Endothelial cell of umbilical vein (primary cell): ENCODE measurements around the gene KLC1. TPM values are rescaled to one million over a fixed set of nuclear protein-coding genes. Genes with fewer than 3 reads are reported as not detected.

Source experiments
- BruUV-seq: library from RNA; stranded (reverse); fragments of 400-500 nt; replicated peaks from 2 replicates; lab custom pipeline; 2021; lab: Mats Ljungman, UMichigan
- CTCF ChIA-PET: fragments of 300-600, 350-600 bp; sonication (Branson Sonifier 250); formaldehyde crosslinking; loops from one replicate; lab custom pipeline; 2021; ENCODE audit warnings: antibody characterized with exemption, inconsistent platforms; lab: Charles Lee
- POLR2A ChIA-PET: fragments of 300-600, 350-600 bp; sonication (Branson Sonifier 250); formaldehyde crosslinking; loops from one replicate; lab custom pipeline; 2021; ENCODE audit warnings: antibody characterized with exemption, inconsistent platforms; lab: Charles Lee
- DNase-seq: peaks from one replicate; pipeline ENCODE4 v3.0.0-alpha.2; 2011; ENCODE audit warnings: low read depth, low spot score
- FAIRE-seq: peaks from 2 replicates; lab custom pipeline; 2011; peaks lifted over from hg19 to GRCh38; lab: Jason Lieb, UNC
- H2AFZ ChIP-seq: 2 replicates; pipeline ENCODE4 v1.6.0; 2012; ENCODE audit warnings: low read depth, low read length, control low read depth, inconsistent platforms
- H3K27ac ChIP-seq: 2 replicates; pipeline ENCODE4 v1.5.1; 2011; ENCODE audit warnings: low read depth, mild to moderate bottlenecking, control low read depth, low read length, moderate library complexity; ENCODE audit not compliant: insufficient read depth
- H3K27me3 ChIP-seq, 2 experiments: 2 replicates each; pipeline versions ENCODE4 v1.6.0 to v1.6.1; 2011; ENCODE audit warnings: low read length in 2 of 2, mixed read lengths in 1 of 2; ENCODE audit not compliant: control insufficient read depth in 2 of 2, insufficient read depth in 2 of 2
- H3K36me3 ChIP-seq, 2 experiments: 2 replicates in 1 of 2; 3 replicates in 1 of 2; pipeline ENCODE4 v1.5.1; 2011; ENCODE audit warnings: low read length in 2 of 2, mild to moderate bottlenecking in 1 of 2, moderate library complexity in 1 of 2; ENCODE audit not compliant: control insufficient read depth in 2 of 2, insufficient read depth in 2 of 2; ENCODE audit errors: extremely low read depth in 1 of 2
- H3K4me1 ChIP-seq: 3 replicates; pipeline ENCODE4 v1.5.1; 2011; ENCODE audit warnings: mild to moderate bottlenecking, low read length; ENCODE audit not compliant: control insufficient read depth, insufficient read depth; ENCODE audit errors: extremely low read depth
- H3K4me2 ChIP-seq: 2 replicates; pipeline ENCODE4 v1.6.1; 2011; ENCODE audit warnings: low read length, control low read depth, mixed read lengths; ENCODE audit not compliant: insufficient read depth
- H3K4me3 ChIP-seq, 3 experiments: fragments of 200-600 bp in 1 of 3; sonication (generic), shearing (Covaris generic) in 1 of 3; replicated peaks in 1 of 3; 2 replicates each; pipeline ENCODE4 v1.5.1; 2011 to 2016; ENCODE audit warnings: control low read depth in 3 of 3, low read length in 3 of 3, mild to moderate bottlenecking in 2 of 3, inconsistent platforms in 1 of 3, low read depth in 1 of 3, moderate library complexity in 1 of 3; ENCODE audit not compliant: insufficient read depth in 1 of 3
- H3K79me2 ChIP-seq: 2 replicates; pipeline ENCODE4 v1.6.0; 2012; ENCODE audit warnings: low read length, inconsistent platforms; ENCODE audit not compliant: control insufficient read depth, insufficient read depth
- H3K9ac ChIP-seq: replicated peaks from 2 replicates; pipeline ENCODE3; 2011; ENCODE audit warnings: low read length, control low read depth; ENCODE audit not compliant: insufficient read depth; ENCODE audit errors: extremely low read depth
- H3K9me1 ChIP-seq: replicated peaks from 3 replicates; pipeline ENCODE4 v1.6.0; 2011; ENCODE audit warnings: mild to moderate bottlenecking, low read length; ENCODE audit not compliant: control insufficient read depth, insufficient read depth; ENCODE audit errors: extremely low read depth
- H3K9me3 ChIP-seq: replicated peaks from 2 replicates; pipeline ENCODE4 v1.5.1; 2012; ENCODE audit warnings: low read length, inconsistent platforms; ENCODE audit not compliant: control insufficient read depth, insufficient read depth
- H4K20me1 ChIP-seq: replicated peaks from 2 replicates; pipeline ENCODE3; 2011; ENCODE audit warnings: mild to moderate bottlenecking, low read length; ENCODE audit not compliant: control insufficient read depth, insufficient read depth; ENCODE audit errors: extremely low read depth
- EZH2 ChIP-seq: IDR thresholded peaks from 2 replicates; pipeline ENCODE4 v1.6.1; 2012; ENCODE audit warnings: borderline replicate concordance, low read depth, mild to moderate bottlenecking, moderate library complexity, low read length, inconsistent platforms; ENCODE audit not compliant: severe bottlenecking
- FOS ChIP-seq: IDR thresholded peaks from 2 replicates; pipeline ENCODE4 v1.6.1; 2011; ENCODE audit warnings: mild to moderate bottlenecking, low read length, moderate library complexity, borderline replicate concordance; ENCODE audit not compliant: insufficient read depth
- GATA2 ChIP-seq: IDR thresholded peaks from 2 replicates; pipeline ENCODE4 v1.7.0; 2011; ENCODE audit warnings: low read depth, mild to moderate bottlenecking, moderate library complexity, mixed read lengths, low read length; ENCODE audit not compliant: insufficient read length, insufficient read depth
- JUN ChIP-seq: IDR thresholded peaks from 2 replicates; pipeline ENCODE4 v1.6.1; 2011; ENCODE audit warnings: borderline replicate concordance, low read depth; ENCODE audit not compliant: insufficient read length, insufficient read depth
- MYC ChIP-seq: IDR thresholded peaks from one replicate; pipeline ENCODE4 v1.6.1; 2011; ENCODE audit warnings: mild to moderate bottlenecking, low read depth, low read length
- POLR2A ChIP-seq: IDR thresholded peaks from 2 replicates; pipeline ENCODE4 v1.6.1; 2012; ENCODE audit warnings: low read depth, mild to moderate bottlenecking, control low read depth, low read length
- POLR2AphosphoS5 ChIP-seq: IDR thresholded peaks from 2 replicates; pipeline ENCODE4 v1.6.1; 2012; ENCODE audit warnings: low read depth, mild to moderate bottlenecking, control low read depth, low read length, moderate library complexity; ENCODE audit not compliant: insufficient read depth
- dilution Hi-C: fragments of 300-500 bp; cut with MboI; formaldehyde crosslinking; loops from one replicate; pipeline ENCODE4 v1.15.0; 2019; ENCODE audit warnings: low sequenced_read_pairs; ENCODE audit not compliant: extremely low pct_ligation_motif_present
- intact Hi-C: fragments of 100-400 bp; cut with micrococcal nuclease; formaldehyde crosslinking; loops from one replicate; pipeline ENCODE4 v1.10.0; 2022
- polyA plus RNA-seq, 4 experiments: library from polyadenylated mRNA; depleted of rRNA in 3 of 4; stranded (reverse) in 3 of 4; unstranded in 1 of 4; fragments of >200 nt; gene quantifications; 2 replicates each; pipeline versions ENCODE4 v1.2.1 to v1.2.3, GENCODE V29; 2011 to 2012; ENCODE audit warnings: missing spikeins in 1 of 4
- total RNA-seq: library from RNA; stranded (reverse); gene quantifications from 2 replicates; pipeline ENCODE4 v1.2.3, GENCODE V29; 2021
- TF ChIP-seq, protein P1 (sequence below): IDR thresholded peaks from 2 replicates; pipeline ENCODE4 v1.6.1; 2011; ENCODE audit not compliant: insufficient read depth, insufficient read length
- TF ChIP-seq, protein P2 (sequence below), 2 donors: IDR thresholded peaks; 1 replicate in 1 of 2; 2 replicates in 1 of 2; pipeline ENCODE4 v1.5.1; 2011; ENCODE audit warnings: low read length in 2 of 2, mild to moderate bottlenecking in 2 of 2, moderate library complexity in 2 of 2, control low read depth in 1 of 2, inconsistent platforms in 1 of 2, low read depth in 1 of 2; ENCODE audit not compliant: insufficient read depth in 1 of 2; ENCODE audit errors: extremely low read depth in 1 of 2

Gene KLC1
- total and polyA plus RNA-seq, 2 donors (not counting 3 experiments of a cell fraction or from before 2014, with no cell fraction given), result 124 to 233 TPM

DNA sequence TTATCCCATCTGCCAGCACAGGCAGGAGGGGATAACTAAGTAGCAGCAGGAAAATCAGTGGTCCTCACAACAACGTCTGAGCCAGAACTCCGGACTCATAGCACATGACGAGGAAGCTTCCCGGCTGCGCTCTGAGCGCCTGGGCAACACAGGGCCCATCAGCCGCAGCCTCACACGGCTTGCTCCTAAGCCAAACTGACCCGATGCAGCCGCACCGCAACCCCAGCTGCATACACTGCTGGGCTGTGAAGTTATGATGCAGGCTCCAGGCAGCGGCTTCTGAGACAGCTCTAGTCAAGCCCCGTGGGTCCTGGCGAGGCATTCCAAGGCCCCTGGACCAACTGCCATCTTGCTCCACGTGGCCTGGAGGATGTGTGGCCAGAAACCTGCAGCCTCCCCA is 114.7 kb downstream of the KLC1 start:
- no peak for TF ChIP-seq FOS
- TF ChIP-seq, protein P1, sequence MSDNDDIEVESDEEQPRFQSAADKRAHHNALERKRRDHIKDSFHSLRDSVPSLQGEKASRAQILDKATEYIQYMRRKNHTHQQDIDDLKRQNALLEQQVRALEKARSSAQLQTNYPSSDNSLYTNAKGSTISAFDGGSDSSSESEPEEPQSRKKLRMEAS, result no peak
- no peak for TF ChIP-seq JUN
- no peak for TF ChIP-seq POLR2A
- no peak for TF ChIP-seq GATA2
- TF ChIP-seq MYC, result no peak
- no peak for TF ChIP-seq EZH2
- TF ChIP-seq, protein P2, sequence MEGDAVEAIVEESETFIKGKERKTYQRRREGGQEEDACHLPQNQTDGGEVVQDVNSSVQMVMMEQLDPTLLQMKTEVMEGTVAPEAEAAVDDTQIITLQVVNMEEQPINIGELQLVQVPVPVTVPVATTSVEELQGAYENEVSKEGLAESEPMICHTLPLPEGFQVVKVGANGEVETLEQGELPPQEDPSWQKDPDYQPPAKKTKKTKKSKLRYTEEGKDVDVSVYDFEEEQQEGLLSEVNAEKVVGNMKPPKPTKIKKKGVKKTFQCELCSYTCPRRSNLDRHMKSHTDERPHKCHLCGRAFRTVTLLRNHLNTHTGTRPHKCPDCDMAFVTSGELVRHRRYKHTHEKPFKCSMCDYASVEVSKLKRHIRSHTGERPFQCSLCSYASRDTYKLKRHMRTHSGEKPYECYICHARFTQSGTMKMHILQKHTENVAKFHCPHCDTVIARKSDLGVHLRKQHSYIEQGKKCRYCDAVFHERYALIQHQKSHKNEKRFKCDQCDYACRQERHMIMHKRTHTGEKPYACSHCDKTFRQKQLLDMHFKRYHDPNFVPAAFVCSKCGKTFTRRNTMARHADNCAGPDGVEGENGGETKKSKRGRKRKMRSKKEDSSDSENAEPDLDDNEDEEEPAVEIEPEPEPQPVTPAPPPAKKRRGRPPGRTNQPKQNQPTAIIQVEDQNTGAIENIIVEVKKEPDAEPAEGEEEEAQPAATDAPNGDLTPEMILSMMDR (IDR thresholded peaks at IDR 0.05; ENCODE audit: extremely low read depth in 1 of 2, insufficient read depth in 1 of 2, low read depth in 1 of 2, low read length in 2 of 2), result no peak
- no peak for TF ChIP-seq POLR2AphosphoS5
- DNase-seq, result no peak
- no TSS peak for BruUV-seq
- Histone ChIP-seq H3K9me3 (no peaks in the 10 kb centered on the region), H4K20me1 (no peaks in the 10 kb centered on the region), H3K36me3 (peaks cover 0 to 29% of the 10 kb centered on the region in 2 experiments), H3K9ac (no peak overlapping the region), H3K4me1 (peaks cover 14% of the 10 kb centered on the region), H3K4me3 (no peak overlapping the region), H3K27me3 (no peaks in the 10 kb centered on the region), H2AFZ (no peak overlapping the region), H3K9me1 (no peaks in the 10 kb centered on the region), H3K4me2 (no peak overlapping the region), H3K79me2 (no peaks in the 10 kb centered on the region), H3K27ac (no peak overlapping the region)
- ChIA-PET CTCF (no interaction called here), POLR2A (no interaction called here)
- FAIRE-seq, result no peak
- dilution Hi-C loops, result no loop called here
- intact Hi-C loops, result no loop called here
